ENCODE results near the gene NSMF. TPM values are rescaled to one million over a fixed set of nuclear protein-coding genes. Genes with fewer than 3 reads are reported as not detected.

Gene NSMF
- total RNA-seq, 1 donor from 2014 or later = 67.8 TPM

DNA sequence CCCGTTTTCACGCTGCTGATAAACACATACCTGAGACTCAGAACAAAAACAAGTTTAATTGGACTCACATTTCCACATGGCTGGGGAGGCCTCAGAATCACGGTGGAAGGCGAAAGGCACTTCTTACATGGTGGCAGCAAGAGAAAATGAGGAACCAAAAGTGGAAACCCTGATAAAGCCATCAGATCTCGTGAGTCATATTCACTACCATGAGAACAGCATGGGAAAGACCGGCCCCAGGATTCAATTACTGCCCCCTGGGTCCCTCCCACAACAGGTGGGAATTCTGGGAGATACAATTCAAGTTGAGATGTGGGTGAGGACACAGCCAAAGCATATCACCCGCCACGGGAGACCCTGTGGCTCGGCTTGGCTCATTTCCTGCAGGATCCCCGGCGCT is 56.4 kb downstream of the NSMF start:
- Mint-ChIP-seq H3K27me3 (no peaks in the 10 kb centered on the region), H3K36me3 (peaks cover 16% of the 10 kb centered on the region), H3K4me3 (no peak overlapping the region), H3K27ac (no peak overlapping the region), H3K9me3 (no peaks in the 10 kb centered on the region), H3K4me1 (ENCODE audit: unreplicated experiment) (peaks cover 4% of the 10 kb centered on the region)
- DNase-seq (ENCODE audit: extremely low spot score, unreplicated experiment) = no peak
- TF ChIP-seq, protein P1, sequence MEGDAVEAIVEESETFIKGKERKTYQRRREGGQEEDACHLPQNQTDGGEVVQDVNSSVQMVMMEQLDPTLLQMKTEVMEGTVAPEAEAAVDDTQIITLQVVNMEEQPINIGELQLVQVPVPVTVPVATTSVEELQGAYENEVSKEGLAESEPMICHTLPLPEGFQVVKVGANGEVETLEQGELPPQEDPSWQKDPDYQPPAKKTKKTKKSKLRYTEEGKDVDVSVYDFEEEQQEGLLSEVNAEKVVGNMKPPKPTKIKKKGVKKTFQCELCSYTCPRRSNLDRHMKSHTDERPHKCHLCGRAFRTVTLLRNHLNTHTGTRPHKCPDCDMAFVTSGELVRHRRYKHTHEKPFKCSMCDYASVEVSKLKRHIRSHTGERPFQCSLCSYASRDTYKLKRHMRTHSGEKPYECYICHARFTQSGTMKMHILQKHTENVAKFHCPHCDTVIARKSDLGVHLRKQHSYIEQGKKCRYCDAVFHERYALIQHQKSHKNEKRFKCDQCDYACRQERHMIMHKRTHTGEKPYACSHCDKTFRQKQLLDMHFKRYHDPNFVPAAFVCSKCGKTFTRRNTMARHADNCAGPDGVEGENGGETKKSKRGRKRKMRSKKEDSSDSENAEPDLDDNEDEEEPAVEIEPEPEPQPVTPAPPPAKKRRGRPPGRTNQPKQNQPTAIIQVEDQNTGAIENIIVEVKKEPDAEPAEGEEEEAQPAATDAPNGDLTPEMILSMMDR (conservative IDR thresholded peaks at IDR 0.05) = no peak

DNA sequence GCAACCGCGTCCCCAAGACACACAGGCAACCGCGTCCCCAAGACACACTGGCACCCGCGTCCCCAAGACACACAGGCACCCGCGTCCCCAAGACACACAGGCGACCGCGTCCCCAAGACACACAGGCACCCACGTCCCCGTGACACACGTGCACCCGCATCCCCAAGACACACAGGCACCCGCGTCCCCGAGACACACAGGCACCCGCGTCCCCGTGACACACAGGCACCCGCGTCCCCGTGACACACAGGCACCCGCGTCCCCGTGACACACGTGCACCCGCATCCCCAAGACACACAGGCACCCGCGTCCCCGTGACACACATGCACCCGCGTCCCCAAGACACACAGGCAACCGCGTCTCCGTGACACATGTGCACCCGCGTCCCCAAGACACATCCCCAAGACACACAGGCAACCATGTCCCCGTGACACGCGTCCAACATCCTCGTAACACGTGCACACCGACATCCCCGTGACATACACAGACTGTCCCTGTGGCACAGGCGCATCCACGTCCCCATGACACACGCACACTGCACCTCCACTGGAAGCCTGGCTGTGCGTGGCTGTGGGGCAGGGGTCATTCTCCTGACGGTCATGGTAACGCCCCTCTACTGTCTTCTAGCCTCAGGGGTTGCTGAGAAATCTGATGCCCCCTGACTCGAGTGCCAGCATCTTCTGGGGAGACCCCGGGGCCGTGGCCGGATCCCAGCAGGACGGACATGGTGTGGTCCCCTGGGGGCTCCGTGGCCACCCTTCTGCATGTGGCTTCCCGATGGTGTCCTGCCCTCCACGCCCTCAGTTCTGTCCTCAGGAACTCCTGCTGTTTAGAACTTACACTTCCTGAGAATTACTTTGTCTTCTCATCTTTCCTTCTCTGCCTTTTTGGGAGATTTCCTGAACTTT is 60.3 kb downstream of the NSMF start:
- H3K36me3 Mint-ChIP-seq = peaks cover 23% of the 10 kb centered on the region
- no peaks in the 10 kb centered on the region for H3K27me3 Mint-ChIP-seq
- H3K4me1 Mint-ChIP-seq (ENCODE audit: unreplicated experiment) = peaks cover 4% of the 10 kb centered on the region
- H3K27ac Mint-ChIP-seq = no peak overlapping the region
- no peak overlapping the region for H3K4me3 Mint-ChIP-seq
- DNase-seq (ENCODE audit: extremely low spot score, unreplicated experiment) = no peak
- TF ChIP-seq, protein P1 (conservative IDR thresholded peaks at IDR 0.05) = no peak
- H3K9me3 Mint-ChIP-seq = no peaks in the 10 kb centered on the region

DNA sequence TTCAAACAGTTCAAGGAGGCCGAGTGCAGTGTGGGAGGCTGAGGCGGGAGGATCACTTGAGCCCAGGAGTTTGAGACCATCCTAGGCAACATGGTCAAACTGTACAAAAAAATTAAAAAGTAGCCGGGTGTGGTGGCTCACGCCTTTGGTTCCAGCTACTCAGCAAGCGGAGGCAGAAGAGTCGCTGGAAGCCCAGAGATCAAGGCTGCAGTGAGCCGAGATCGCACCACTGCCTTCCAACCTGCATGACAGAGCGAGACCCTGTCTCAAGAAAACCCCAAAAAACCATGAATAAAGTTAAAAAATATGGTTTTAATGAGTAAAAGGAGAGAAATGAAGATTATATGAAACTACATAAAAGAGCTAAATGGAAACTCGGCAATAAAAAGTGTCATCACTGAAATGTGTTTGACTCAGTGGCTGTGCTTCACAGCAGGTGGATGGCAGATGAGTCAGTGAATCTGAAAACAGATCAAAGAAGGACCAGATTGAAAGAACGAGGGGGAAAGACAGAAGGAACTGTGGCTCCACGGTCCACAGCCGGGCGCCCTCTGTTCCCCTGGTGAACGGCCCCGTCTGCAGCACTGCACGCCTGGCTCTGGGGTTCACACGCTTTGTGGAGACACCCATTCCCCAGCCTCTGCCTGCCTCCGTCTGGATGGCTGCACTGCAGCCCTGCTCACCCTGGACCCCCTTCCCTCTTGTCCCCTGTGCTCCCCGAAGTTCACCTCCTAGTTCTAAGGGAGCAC is 61.3 kb downstream of the NSMF start:
- TF ChIP-seq, protein P1 (conservative IDR thresholded peaks at IDR 0.05) = no peak
- H3K27ac Mint-ChIP-seq = no peak overlapping the region
- peaks cover 23% of the 10 kb centered on the region for H3K36me3 Mint-ChIP-seq
- peaks cover 4% of the 10 kb centered on the region for H3K4me1 Mint-ChIP-seq (ENCODE audit: unreplicated experiment)
- DNase-seq (ENCODE audit: extremely low spot score, unreplicated experiment) = no peak
- H3K4me3 Mint-ChIP-seq = no peak overlapping the region
- no peaks in the 10 kb centered on the region for H3K27me3 Mint-ChIP-seq
- no peaks in the 10 kb centered on the region for H3K9me3 Mint-ChIP-seq

Small RNA genes within 50 kb of the gene (microRNA-seq; reads per million reads assigned to microRNA genes)
- gene MIR7114 = 1.9 reads per million

Other genes starting within 250 kb of the NSMF start
- 12.1 and 15.7 TPM in 2 replicates for gene RNF208, start 237.1 kb downstream of the NSMF start, total RNA-seq (ENCODE audit: low replicate concordance)
- gene CYSRT1, start 234.2 kb downstream of the NSMF start, total RNA-seq (ENCODE audit: low replicate concordance) = 0.86 and 1.5 TPM in 2 replicates
- 0.36 and 0.48 TPM in 2 replicates for gene RNF224, start 231.8 kb downstream of the NSMF start, total RNA-seq (ENCODE audit: low replicate concordance)
- gene SLC34A3, start 228.4 kb downstream of the NSMF start, total RNA-seq (ENCODE audit: low replicate concordance) = 0.41 and 0.81 TPM in 2 replicates
- gene TUBB4B, start 218.0 kb downstream of the NSMF start, total RNA-seq (ENCODE audit: low replicate concordance) = 326 and 349 TPM in 2 replicates
- gene STPG3, start 208.0 kb downstream of the NSMF start, total RNA-seq (ENCODE audit: low replicate concordance) = 0.31 TPM in 1 of 2 replicates, not detected in the other
- gene NELFB, start 204.0 kb downstream of the NSMF start, total RNA-seq (ENCODE audit: low replicate concordance) = 52.4 and 61.9 TPM in 2 replicates
- 2.7 and 4.5 TPM in 2 replicates for gene TOR4A, start 181.6 kb downstream of the NSMF start, total RNA-seq (ENCODE audit: low replicate concordance)
- 17.9 and 21.7 TPM in 2 replicates for gene NRARP, start 157.1 kb downstream of the NSMF start, total RNA-seq (ENCODE audit: low replicate concordance)
- gene EXD3, start 36.2 kb downstream of the NSMF start, total RNA-seq (ENCODE audit: low replicate concordance) = 15.5 and 19.5 TPM in 2 replicates
- gene NOXA1, start 35.9 kb downstream of the NSMF start, total RNA-seq (ENCODE audit: low replicate concordance) = 6.4 and 14.3 TPM in 2 replicates
- 2.1 and 3.5 TPM in 2 replicates for gene ENTPD8, start 18.0 kb downstream of the NSMF start, total RNA-seq (ENCODE audit: low replicate concordance)
- gene PNPLA7, start 91.1 kb upstream of the NSMF start, total RNA-seq (ENCODE audit: low replicate concordance) = 2.5 and 3.1 TPM in 2 replicates
- gene MRPL41, start 92.5 kb upstream of the NSMF start, total RNA-seq (ENCODE audit: low replicate concordance) = 50.4 and 51.6 TPM in 2 replicates
- 33.8 and 45.8 TPM in 2 replicates for gene DPH7, start 119.6 kb upstream of the NSMF start, total RNA-seq (ENCODE audit: low replicate concordance)
- gene ZMYND19, start 131.2 kb upstream of the NSMF start, total RNA-seq (ENCODE audit: low replicate concordance) = 41.7 and 45.3 TPM in 2 replicates
- 46.4 and 96.6 TPM in 2 replicates for gene ARRDC1, start 146.4 kb upstream of the NSMF start, total RNA-seq (ENCODE audit: low replicate concordance)
- 99.8 and 111 TPM in 2 replicates for gene EHMT1, start 159.7 kb upstream of the NSMF start, total RNA-seq (ENCODE audit: low replicate concordance)